ENCODE results near the gene PAN3.

GRCh38 chr13:28237944-28238343 lies 99.6 kb downstream of the PAN3 start:
- TF ChIP-seq CTCF (IDR thresholded peaks at IDR 0.05): no peak
- TF ChIP-seq ZFX (IDR thresholded peaks at IDR 0.05; ENCODE audit: borderline replicate concordance): no peak

All from 22Rv1 (cell line).